NCI-H1105 treated with DMSO at 0.1 percent for 48 hours (cell line): ENCODE measurements around the gene SMIM3.
"Not testable (repeated sequence)": the region's sequence is repeated elsewhere in the genome, so short reads cannot be mapped to it uniquely, and the experiment has no call there.

Experiments
- DNase-seq: peaks from one replicate; lab custom pipeline; 2025; lab: John Stamatoyannopoulos, UW

SMIM3 gene

DNA sequence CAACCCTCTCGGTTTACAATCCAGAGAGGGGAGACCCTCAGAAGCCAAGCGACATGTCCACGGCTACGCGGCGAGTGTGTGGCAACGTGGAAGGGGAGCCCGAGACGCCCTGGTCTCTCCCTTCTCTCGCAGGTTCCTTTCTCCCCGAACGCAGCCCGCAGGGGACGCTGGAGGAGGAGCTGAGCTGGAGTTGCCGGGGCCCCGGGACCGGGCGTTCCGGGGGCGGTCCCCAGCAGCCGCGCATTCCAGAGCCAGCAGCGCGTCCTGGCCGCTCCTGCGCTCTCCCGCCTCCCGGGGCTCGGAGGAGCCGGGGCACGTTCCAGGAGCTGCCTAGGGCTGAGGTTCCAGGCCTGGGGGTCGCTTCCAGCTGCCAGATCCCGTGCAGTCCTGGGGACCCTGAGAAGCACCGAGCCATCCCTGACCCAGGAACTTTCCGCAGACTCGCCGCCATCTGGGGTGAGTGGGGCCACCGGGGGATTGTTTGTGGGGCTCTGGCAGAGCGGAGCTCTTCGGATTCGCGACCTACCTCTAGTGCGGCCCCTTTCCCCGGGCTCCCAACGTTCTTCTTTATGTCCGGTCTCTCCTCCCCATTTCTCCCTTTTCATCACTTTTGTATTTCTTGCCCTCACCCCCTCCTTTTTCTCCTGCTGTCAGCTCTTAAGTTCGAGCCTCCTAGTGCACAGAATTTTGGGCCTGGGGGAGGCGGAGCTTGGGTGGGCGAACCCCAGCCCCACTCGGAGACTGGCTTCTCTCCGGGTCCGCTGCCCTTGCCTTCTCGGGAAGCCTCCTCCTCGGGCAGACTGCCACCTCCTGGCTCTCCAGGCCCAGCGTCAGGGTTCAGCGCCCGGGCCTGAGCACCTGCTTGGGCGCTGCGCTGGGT lies at the start of gene SMIM3:
Gene SMIM3, plus strand, starts transcription at position 241 of the 880 bp plus-strand sequence. CDS start 16,684 bp downstream, outside the sequence.
- DNase-seq, result peak; percentile 47

DNA sequence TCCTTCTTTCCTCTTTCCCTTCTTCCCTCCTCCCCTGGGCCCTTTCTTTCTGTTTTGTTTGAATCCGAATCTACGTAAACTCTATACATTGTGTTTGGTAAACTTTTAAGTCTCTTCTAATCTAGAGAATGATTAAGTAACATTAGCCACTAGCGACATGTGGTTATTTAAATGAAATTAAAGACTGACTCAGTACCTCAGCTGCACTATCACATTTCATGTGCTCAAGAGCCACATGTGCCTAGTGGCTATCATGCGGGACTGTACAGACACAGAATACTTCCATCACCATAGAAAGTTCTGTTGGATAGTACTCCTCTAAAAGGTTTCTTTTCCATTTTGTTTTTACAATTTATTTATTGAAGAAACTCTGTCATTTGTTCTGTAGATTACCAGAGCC lies 48.7 kb upstream of the SMIM3 start:
- no peak for DNase-seq

DNA sequence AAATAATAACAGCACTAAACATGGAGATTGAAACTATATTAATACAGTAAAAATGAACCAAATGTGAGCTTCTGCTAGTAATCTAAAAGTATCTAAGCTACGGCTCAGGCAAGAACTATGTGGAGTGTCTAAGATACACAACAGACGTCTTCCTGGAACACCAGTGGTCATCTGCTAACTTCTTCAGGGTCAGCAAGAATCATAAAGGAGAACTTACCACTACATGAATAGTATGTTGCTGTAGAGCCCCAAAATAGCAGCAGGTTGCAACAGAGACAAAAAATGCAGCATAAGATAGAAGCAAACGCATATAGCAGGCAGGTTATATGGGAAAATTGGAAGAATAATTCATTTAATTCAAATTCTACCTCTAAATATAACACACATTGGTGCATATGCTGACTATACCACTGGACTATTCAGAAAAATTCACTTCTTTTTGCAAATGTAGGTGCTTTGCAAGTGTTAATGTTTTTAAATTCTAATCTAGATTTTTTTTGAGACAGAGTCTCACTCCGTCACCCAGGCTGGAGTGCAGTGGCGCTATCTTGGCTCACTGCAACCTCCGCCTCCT lies 46.8 kb upstream of the SMIM3 start:
- no peak for DNase-seq

DNA sequence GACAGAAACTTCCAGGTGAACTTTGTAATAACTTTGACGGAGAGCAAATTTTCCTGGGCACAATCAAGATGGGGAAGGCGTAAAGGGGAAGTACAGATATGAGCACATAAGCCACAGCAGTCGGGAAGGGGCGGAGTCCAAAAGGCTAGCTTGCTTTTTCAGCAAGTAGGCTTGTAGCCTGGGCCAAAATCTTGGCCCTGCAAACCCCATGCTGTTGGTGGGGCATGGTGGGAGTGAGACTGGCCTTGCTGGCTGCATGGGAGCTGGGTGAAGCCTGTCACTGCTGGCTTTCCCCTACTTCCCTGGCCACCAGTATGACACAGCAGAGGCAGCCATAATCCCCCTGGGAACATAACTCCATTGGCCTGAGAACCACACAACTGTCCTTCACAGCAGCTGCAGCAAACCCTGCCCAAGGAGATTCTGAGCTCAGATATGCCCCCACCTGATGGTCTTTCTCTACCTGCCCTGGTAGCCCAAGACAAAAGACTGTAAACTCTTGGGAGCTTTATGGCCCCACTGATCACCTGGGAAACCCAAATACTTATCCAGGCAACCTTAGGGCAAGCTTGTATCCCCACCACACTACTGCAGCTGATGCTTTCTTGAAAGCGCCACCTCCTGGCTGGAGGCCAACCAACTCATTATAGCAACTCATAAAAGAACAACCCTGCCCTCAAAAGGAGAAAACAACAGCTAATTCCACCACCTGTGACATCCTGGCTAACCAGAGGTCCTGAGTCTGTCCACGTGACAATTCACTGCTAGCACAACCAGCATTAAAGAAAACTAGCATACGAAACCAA lies 43.8 kb upstream of the SMIM3 start:
- DNase-seq, result no peak

GRCh38 chr5:150738862-150739261 lies 39.7 kb upstream of the SMIM3 start:
- DNase-seq, result no peak

GRCh38 chr5:150740992-150741391 lies 37.6 kb upstream of the SMIM3 start:
- no peak for DNase-seq

- not testable (repeated sequence) for DNase-seq
Observed at GRCh38 chr5:150742455-150743141, 36.0 kb upstream of the SMIM3 start.

DNA sequence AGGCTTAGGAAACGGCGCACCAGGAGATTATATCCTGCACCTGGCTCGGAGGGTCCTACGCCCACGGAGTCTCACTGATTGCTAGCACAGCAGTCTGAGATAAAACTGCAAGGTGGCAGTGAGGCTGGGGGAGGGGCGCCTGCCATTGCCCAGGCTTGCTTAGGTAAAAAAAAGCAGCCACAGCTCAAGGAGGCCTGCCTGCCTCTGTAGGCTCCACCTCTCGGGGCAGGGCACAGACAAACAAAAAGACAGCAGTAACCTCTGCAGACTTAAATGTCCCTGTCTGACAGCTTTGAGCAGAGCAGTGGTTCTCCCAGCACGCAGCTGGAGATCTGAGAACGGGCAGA lies 35.4 kb upstream of the SMIM3 start:
- not testable (repeated sequence) for DNase-seq

GRCh38 chr5:150750469-150750868 lies 28.1 kb upstream of the SMIM3 start:
- DNase-seq, result no peak

GRCh38 chr5:150751096-150751891 lies 27.3 kb upstream of the SMIM3 start:
- peak; percentile 22 for DNase-seq

GRCh38 chr5:150753463-150753862 lies 25.1 kb upstream of the SMIM3 start:
- no peak for DNase-seq

GRCh38 chr5:150753863-150754262 lies 24.7 kb upstream of the SMIM3 start:
- DNase-seq, result no peak

GRCh38 chr5:150757087-150757649 lies 21.4 kb upstream of the SMIM3 start:
- no peak for DNase-seq

GRCh38 chr5:150758203-150758530 lies 20.4 kb upstream of the SMIM3 start:
- no peak for DNase-seq

- peak; percentile 93 for DNase-seq
Observed at GRCh38 chr5:150758531-150759333, 19.8 kb upstream of the SMIM3 start, which contains the start of gene DCTN4. TSS of gene DCTN4 (minus strand) at chr5:150759017. CDS start at chr5:150758993, 24 bp downstream.

DNA sequence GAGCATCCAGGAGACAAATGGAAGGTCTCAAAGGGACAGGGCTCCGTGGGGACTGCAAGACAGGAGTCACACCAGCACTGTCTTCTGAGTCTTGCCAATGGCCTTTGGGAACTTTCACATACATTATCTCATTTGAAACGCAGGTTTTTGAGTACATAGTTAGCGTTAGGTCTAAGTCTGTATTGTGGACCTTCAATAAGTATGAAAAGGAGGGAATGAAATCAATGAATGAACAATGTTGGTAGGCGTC lies 19.3 kb upstream of the SMIM3 start:
- DNase-seq, result no peak

DNA sequence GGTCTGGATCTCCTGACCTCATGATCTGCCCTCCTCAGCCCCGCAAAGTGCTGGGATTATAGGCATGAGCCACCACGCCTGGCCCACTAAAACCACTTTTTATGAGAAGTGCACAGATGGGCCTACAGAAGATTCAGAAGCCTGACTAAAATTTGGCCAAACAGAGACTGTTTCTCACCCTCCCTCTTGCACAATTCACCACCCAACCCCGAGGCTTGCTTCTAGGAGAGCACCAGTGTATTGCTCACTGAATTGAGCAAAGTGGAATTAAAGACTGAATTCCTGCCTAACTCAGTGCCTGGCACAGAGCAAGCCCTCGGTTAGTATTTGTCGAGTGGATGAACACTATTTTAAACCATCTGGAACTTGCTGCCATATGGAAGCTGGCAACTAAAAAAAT lies 16.3 kb upstream of the SMIM3 start:
- no peak for DNase-seq

- peak; percentile 48 for DNase-seq
Observed at GRCh38 chr5:150763023-150763769, 15.4 kb upstream of the SMIM3 start.

DNA sequence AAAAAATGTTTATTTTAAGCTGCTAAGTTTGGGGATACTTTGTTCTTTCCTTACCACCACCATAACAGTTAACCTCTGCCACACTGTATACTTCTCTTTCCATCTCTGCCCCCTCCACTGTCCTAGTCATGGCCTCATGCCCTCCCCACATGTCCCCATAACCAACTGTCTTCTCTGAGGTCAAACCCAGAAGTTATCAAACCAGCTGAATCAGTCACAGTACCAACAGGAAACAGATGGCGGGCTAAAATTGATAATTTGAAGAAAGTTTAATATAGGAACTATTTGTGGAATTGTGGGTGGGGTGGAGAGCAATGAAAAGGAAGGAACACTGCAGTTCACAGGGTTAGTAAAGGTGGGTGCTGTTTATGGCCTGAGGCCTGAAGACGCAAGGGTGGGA lies 14.0 kb upstream of the SMIM3 start:
- DNase-seq, result no peak
